HEK293 (cell line): Measurements from ENCODE around the gene DOCK4.

Experiments
- CTCF ChIA-PET: fragments of 350-600 bp; formaldehyde crosslinking; extraction: SDS; loops from one replicate; lab custom pipeline; 2021; ENCODE audit warnings: antibody characterized with exemption; lab: Yijun Ruan, JAX
- POLR2A ChIA-PET: fragments of 300-600 bp; formaldehyde crosslinking; extraction: SDS; loops from one replicate; lab custom pipeline; 2020; ENCODE audit warnings: antibody characterized with exemption, inconsistent platforms; lab: Yijun Ruan, JAX
- H3K27ac ChIP-seq: fragments of 200-500 bp; sonication (Bioruptor generic); 2 replicates; pipeline ENCODE4 v1.5.1; 2014; ENCODE audit warnings: low read depth, low read length, control low read depth, inconsistent platforms; ENCODE audit errors: extremely low read depth
- H3K36me3 ChIP-seq, 2 experiments: fragments of 200-500 bp in 1 of 2; sonication (Bioruptor generic) in 1 of 2; 1 replicate in 1 of 2; 2 replicates in 1 of 2; pipeline ENCODE4 v1.5.1; 2014 to 2017; ENCODE audit warnings: inconsistent platforms in 2 of 2, low read length in 2 of 2; ENCODE audit not compliant: control insufficient read depth in 2 of 2, insufficient read depth in 1 of 2
- H3K4me1 ChIP-seq: fragments of 200-500 bp; sonication (Bioruptor generic); 2 replicates; pipeline ENCODE4 v1.5.1; 2014; ENCODE audit warnings: mild to moderate bottlenecking, low read length, inconsistent platforms; ENCODE audit not compliant: control insufficient read depth, insufficient read depth
- H3K4me3 ChIP-seq: 2 replicates; pipeline ENCODE4 v1.5.1; 2011; ENCODE audit warnings: low read depth, mild to moderate bottlenecking, control low read depth, low read length, moderate library complexity
- H3K9me3 ChIP-seq: fragments of 200-500 bp; sonication (Bioruptor generic); 2 replicates; pipeline ENCODE4 v1.5.1; 2014; ENCODE audit warnings: low read depth, low read length, inconsistent platforms; ENCODE audit not compliant: control insufficient read depth, insufficient read depth
- GLI4 ChIP-seq: fragments of 450-650 bp; formaldehyde crosslinking; IDR thresholded peaks from 2 replicates; pipeline ENCODE4 v1.5.1; 2016; ENCODE audit warnings: missing biosample characterization, missing genetic modification characterization
- GLIS1 ChIP-seq: fragments of 450-650 bp; formaldehyde crosslinking; IDR thresholded peaks from 2 replicates; pipeline ENCODE4 v1.5.1; 2016; ENCODE audit warnings: missing biosample characterization, missing genetic modification characterization
- GLIS2 ChIP-seq: fragments of 450-650 bp; formaldehyde crosslinking; IDR thresholded peaks from 2 replicates; pipeline ENCODE4 v1.5.1; 2016; ENCODE audit warnings: missing biosample characterization, missing genetic modification characterization
- KLF16 ChIP-seq: fragments of 450-650 bp; formaldehyde crosslinking; IDR thresholded peaks from 2 replicates; pipeline ENCODE4 v1.5.1; 2017; ENCODE audit warnings: missing biosample characterization, missing genetic modification characterization
- KLF7 ChIP-seq: fragments of 450-650 bp; formaldehyde crosslinking; IDR thresholded peaks from 2 replicates; pipeline ENCODE4 v1.5.1; 2016; ENCODE audit warnings: missing biosample characterization, missing genetic modification characterization, borderline replicate concordance
- SCRT2 ChIP-seq: fragments of 450-650 bp; formaldehyde crosslinking; IDR thresholded peaks from 2 replicates; pipeline ENCODE4 v1.5.1; 2016; ENCODE audit warnings: missing biosample characterization, missing genetic modification characterization
- SP7 ChIP-seq: fragments of 450-650 bp; formaldehyde crosslinking; IDR thresholded peaks from 2 replicates; pipeline ENCODE4 v1.5.1; 2016; ENCODE audit warnings: missing biosample characterization, missing genetic modification characterization
- TRIM28 ChIP-seq: IDR thresholded peaks from 2 replicates; pipeline ENCODE4 v1.6.1; 2011; ENCODE audit warnings: low read length, control low read depth, borderline replicate concordance
- ZBTB48 ChIP-seq: fragments of 450-650 bp; formaldehyde crosslinking; IDR thresholded peaks from 2 replicates; pipeline ENCODE4 v1.5.1; 2016; ENCODE audit warnings: missing biosample characterization, missing genetic modification characterization
- ZEB2 ChIP-seq: fragments of 450-650 bp; formaldehyde crosslinking; IDR thresholded peaks from 2 replicates; pipeline ENCODE4 v1.5.1; 2016; ENCODE audit warnings: missing biosample characterization, missing genetic modification characterization
- ZFP37 ChIP-seq: fragments of 450-650 bp; formaldehyde crosslinking; IDR thresholded peaks from 2 replicates; pipeline ENCODE4 v1.5.1; 2016; ENCODE audit warnings: missing biosample characterization, missing genetic modification characterization
- ZNF133 ChIP-seq: fragments of 450-650 bp; formaldehyde crosslinking; IDR thresholded peaks from 2 replicates; pipeline ENCODE4 v1.5.1; 2016; ENCODE audit warnings: missing biosample characterization, missing genetic modification characterization
- ZNF2 ChIP-seq: fragments of 450-650 bp; formaldehyde crosslinking; IDR thresholded peaks from 2 replicates; pipeline ENCODE4 v1.5.1; 2016; ENCODE audit warnings: missing biosample characterization, missing genetic modification characterization
- ZNF335 ChIP-seq: fragments of 450-650 bp; formaldehyde crosslinking; conservative IDR thresholded peaks from 2 replicates; pipeline ENCODE4 v1.5.1; 2016; ENCODE audit warnings: missing biosample characterization, missing genetic modification characterization
- ZNF341 ChIP-seq: fragments of 450-650 bp; formaldehyde crosslinking; IDR thresholded peaks from 2 replicates; pipeline ENCODE4; 2016; ENCODE audit warnings: low read depth, missing biosample characterization, missing genetic modification characterization
- ZNF423 ChIP-seq: fragments of 450-650 bp; formaldehyde crosslinking; IDR thresholded peaks from 2 replicates; pipeline ENCODE4 v1.5.1; 2016; ENCODE audit warnings: missing biosample characterization, missing genetic modification characterization
- ZNF600 ChIP-seq: fragments of 450-650 bp; formaldehyde crosslinking; IDR thresholded peaks from 2 replicates; pipeline ENCODE4 v1.5.1; 2016; ENCODE audit warnings: missing biosample characterization, missing genetic modification characterization
- ZNF624 ChIP-seq: fragments of 450-650 bp; formaldehyde crosslinking; IDR thresholded peaks from 2 replicates; pipeline ENCODE4 v1.5.1; 2017; ENCODE audit warnings: missing biosample characterization, missing genetic modification characterization
- ZNF768 ChIP-seq: fragments of 450-650 bp; formaldehyde crosslinking; IDR thresholded peaks from 2 replicates; pipeline ENCODE4 v1.5.1; 2018; ENCODE audit warnings: missing biosample characterization, mild to moderate bottlenecking, missing genetic modification characterization
- ZNF843 ChIP-seq: fragments of 450-650 bp; formaldehyde crosslinking; IDR thresholded peaks from 2 replicates; pipeline ENCODE4 v1.5.1; 2016; ENCODE audit warnings: missing biosample characterization, missing genetic modification characterization
- TF ChIP-seq, protein P1 (sequence below): fragments of 450-650 bp; formaldehyde crosslinking; IDR thresholded peaks from 2 replicates; pipeline ENCODE4 v1.5.1; 2016; ENCODE audit warnings: missing biosample characterization, missing genetic modification characterization
- TF ChIP-seq, protein P2 (sequence below): fragments of 450-650 bp; formaldehyde crosslinking; IDR thresholded peaks from 2 replicates; pipeline ENCODE4 v1.5.1; 2016; ENCODE audit warnings: missing biosample characterization, missing genetic modification characterization, borderline replicate concordance

DOCK4 gene

DNA sequence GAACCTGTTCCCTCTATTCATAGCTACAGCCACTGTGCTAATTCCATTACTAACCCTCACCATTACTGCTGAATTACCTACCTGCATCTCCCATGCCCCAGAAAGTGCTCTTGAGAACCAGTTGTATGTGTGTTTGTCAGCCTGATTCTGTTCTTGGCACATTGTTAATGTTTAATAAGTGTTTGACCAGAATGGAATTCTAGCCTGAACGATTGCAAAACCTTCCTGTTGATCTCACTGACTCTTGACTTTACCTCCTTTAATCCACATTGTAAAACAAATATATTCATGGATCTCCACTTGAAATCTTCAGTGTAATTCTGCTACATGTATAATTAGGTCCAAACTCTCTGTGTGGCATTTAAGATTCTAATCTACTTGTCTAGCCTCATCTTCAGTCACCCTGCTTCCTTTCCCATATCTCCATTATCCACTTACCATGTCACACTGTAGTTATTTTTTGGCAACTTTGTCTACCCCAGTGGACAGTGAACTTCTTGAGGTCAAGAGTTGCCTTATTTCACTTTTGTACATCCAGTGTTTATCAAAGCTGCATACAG, 5.2 kb upstream of the DOCK4 start:
- H3K4me3 ChIP-seq, result no peak overlapping the region
- ChIA-PET POLR2A (no interaction called here), CTCF (no interaction called here)
- peaks cover 2% of the 10 kb centered on the region; the same call in 1 of the 2 replicates for H3K4me1 ChIP-seq
- no peaks in the 10 kb centered on the region for H3K36me3 ChIP-seq
- no peak for TF ChIP-seq SP7 (tag by site-specific recombination)
- peak; percentile 77 for TF ChIP-seq ZNF133 (tag by site-specific recombination)
- no peak for TF ChIP-seq TRIM28
- no peaks in the 10 kb centered on the region for H3K9me3 ChIP-seq
- no peak overlapping the region for H3K27ac ChIP-seq

DNA sequence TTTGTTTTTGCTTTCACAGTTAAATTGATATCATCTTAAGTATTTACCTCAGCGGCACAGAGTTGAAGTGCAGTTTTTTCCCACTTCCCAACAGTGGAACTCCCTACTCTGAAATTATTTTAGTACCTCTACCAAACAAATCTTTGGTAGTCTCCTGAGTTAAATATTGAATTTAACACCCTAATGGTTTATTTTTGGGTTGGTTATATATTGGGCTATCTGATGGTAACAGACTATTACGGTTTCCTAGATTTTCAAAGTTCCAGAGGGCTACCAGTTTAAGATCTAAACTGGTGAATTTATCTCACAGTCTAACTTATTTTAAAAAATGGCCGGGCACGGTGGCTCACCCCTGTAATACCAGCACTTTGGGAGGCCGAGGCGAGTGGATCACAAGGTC, 1.6 kb upstream of the DOCK4 start:
- Histone ChIP-seq H3K27ac (no peak overlapping the region), H3K9me3 (no peaks in the 10 kb centered on the region)
- POLR2A ChIA-PET, result no interaction called here

DNA sequence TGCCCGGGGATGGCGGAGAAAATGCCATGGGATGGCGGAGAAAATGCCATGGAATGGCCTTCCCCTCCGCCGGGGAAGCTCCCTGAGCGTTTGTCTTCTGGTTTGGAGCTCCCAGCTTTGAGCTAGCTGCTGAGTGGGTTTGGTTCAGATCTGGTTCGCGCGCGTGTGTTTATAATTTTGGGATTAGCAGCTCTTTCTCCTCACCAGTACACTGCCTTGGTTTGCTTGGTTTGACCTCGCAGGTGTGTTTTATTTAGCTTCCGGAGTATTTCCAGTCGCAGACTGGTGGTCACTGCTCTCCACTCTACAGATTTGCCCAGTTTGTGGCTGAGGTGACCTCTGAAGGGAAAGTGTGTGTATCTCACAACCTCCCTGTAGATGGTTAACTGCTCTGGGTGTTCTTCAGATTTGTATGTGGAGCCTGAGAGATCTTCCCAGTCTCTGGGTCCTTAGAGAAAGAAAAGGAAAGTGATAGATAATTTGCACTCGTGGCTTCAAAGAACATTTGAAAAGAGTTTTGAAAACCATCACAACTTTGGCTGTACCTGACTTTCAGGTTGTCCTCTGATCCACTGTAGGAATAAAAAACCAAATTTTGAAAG, 893 bp upstream of the DOCK4 start:
- CTCF ChIA-PET, result interaction anchor here (0.9 kb wide), 1 partner anchor 56 kb away, joined by 3 read pairs; no protein-coding TSS in a partner anchor
- Histone ChIP-seq H3K27ac (peak overlapping the region; percentile 75; the same call in 1 of the 2 replicates), H3K4me1 (peaks cover 10% of the 10 kb centered on the region), H3K36me3 (no peaks in the 10 kb centered on the region), H3K4me3 (peak overlapping the region; percentile 69), H3K9me3 (no peaks in the 10 kb centered on the region)
- POLR2A ChIA-PET, result interaction anchor here (1.1 to 3.6 kb wide), 6 partner anchors 7 to 248 kb away, joined by 3 to 24 read pairs (median 5); partner anchors contain the start of gene IFRD1
- TF ChIP-seq KLF7 (tag by site-specific recombination), result 0 out of 2 replicates have a peak, but pooled peaks have one; percentile 19
- 0 out of 2 replicates have a peak, but pooled peaks have one; percentile 6 for TF ChIP-seq ZNF600 (tag by site-specific recombination)
- TF ChIP-seq ZNF335 (tag by site-specific recombination), result peak; percentile 83
- TF ChIP-seq SP7 (tag by site-specific recombination), result 0 out of 2 replicates have a peak, but pooled peaks have one; percentile 5
- no peak for TF ChIP-seq GLI4
- 0 out of 2 replicates have a peak, but pooled peaks have one; percentile 7 for TF ChIP-seq ZBTB48 (tag by site-specific recombination)
- TF ChIP-seq ZFP37 (tag by site-specific recombination), result 0 out of 2 replicates have a peak, but pooled peaks have one; percentile 10
- TF ChIP-seq GLIS2 (tag by site-specific recombination), result peak; percentile 31; the same call in 1 of the 2 replicates
- no peak for TF ChIP-seq ZNF768 (tag by site-specific recombination)
- TF ChIP-seq TRIM28, result 0 out of 2 replicates have a peak, but pooled peaks have one; percentile 0
- peak; percentile 69 for TF ChIP-seq ZNF341 (tag by site-specific recombination)
- peak; percentile 4; the same call in 1 of the 2 replicates for TF ChIP-seq GLIS1
- TF ChIP-seq KLF16 (tag by site-specific recombination), result peak; percentile 29; the same call in 1 of the 2 replicates
- no peak for TF ChIP-seq ZEB2
- TF ChIP-seq ZNF843, result 0 out of 2 replicates have a peak, but pooled peaks have one; percentile 12

More for the DNA sequence above, 1.6 kb upstream of the DOCK4 start:
- TF ChIP-seq, protein P1, sequence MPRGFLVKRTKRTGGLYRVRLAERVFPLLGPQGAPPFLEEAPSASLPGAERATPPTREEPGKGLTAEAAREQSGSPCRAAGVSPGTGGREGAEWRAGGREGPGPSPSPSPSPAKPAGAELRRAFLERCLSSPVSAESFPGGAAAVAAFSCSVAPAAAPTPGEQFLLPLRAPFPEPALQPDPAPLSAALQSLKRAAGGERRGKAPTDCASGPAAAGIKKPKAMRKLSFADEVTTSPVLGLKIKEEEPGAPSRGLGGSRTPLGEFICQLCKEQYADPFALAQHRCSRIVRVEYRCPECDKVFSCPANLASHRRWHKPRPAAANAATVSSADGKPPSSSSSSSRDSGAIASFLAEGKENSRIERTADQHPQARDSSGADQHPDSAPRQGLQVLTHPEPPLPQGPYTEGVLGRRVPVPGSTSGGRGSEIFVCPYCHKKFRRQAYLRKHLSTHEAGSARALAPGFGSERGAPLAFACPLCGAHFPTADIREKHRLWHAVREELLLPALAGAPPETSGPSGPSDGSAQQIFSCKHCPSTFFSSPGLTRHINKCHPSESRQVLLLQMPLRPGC, result no peak
- TF ChIP-seq ZNF2, result no peak
- no peak for TF ChIP-seq SCRT2 (tag by site-specific recombination)
- no peak for TF ChIP-seq ZNF624 (tag by site-specific recombination)
- TF ChIP-seq, protein P2, sequence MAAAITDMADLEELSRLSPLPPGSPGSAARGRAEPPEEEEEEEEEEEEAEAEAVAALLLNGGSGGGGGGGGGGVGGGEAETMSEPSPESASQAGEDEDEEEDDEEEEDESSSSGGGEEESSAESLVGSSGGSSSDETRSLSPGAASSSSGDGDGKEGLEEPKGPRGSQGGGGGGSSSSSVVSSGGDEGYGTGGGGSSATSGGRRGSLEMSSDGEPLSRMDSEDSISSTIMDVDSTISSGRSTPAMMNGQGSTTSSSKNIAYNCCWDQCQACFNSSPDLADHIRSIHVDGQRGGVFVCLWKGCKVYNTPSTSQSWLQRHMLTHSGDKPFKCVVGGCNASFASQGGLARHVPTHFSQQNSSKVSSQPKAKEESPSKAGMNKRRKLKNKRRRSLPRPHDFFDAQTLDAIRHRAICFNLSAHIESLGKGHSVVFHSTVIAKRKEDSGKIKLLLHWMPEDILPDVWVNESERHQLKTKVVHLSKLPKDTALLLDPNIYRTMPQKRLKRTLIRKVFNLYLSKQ (tag by site-specific recombination), result no peak
- TF ChIP-seq ZNF423, result no peak
- Histone ChIP-seq H3K4me1 (peaks cover 9% of the 10 kb centered on the region), H3K4me3 (peak overlapping the region; percentile 69), H3K36me3 (no peaks in the 10 kb centered on the region)
- CTCF ChIA-PET, result interaction anchor here (0.9 kb wide), 1 partner anchor 57 kb away, joined by 3 read pairs; no protein-coding TSS in a partner anchor
